ENCODE data around the gene HS6ST3.
"Not testable (repeated sequence)": the region's sequence is repeated elsewhere in the genome, so short reads cannot be mapped to it uniquely, and the experiment has no call there.

GRCh38 chr13:96051491-96051890 lies 38.4 kb upstream of the HS6ST3 start:
- TF ChIP-seq POLR2A, CTCF (IDR thresholded peaks at IDR 0.05): not testable (repeated sequence)
